Gastrocnemius medialis (tissue), 4 donors: Measurements from ENCODE around the gene NDUFB10. TPM values are rescaled to one million over a fixed set of nuclear protein-coding genes. Genes with fewer than 3 reads are reported as not detected.

Experiments
- ATAC-seq, 2 donors: fragments of 150-250 bp; one replicate each; pipeline ENCODE4 v1.9.1; 2016
- DNase-seq, 2 donors: peaks; one replicate each; pipeline ENCODE4 v3.0.0-alpha.2; 2019
- H3K27ac ChIP-seq, 4 donors: fragments of 200-600 bp; sonication (generic); 1 replicate in 1 of 4; 2 replicates in 3 of 4; pipeline ENCODE4 v1.5.1; 2016 to 2018; ENCODE audit warnings: mild to moderate bottlenecking in 2 of 4, moderate library complexity in 1 of 4
- H3K27me3 ChIP-seq, 3 donors: fragments of 200-600 bp; sonication (generic) in 2 of 3; 1 replicate in 1 of 3; 2 replicates in 2 of 3; pipeline versions ENCODE4 v1.5.1 to v1.6.0; 2016 to 2019; ENCODE audit warnings: mild to moderate bottlenecking in 1 of 3, moderate library complexity in 1 of 3
- H3K36me3 ChIP-seq, 2 donors: fragments of 200-600 bp; sonication (generic) in 1 of 2; one replicate each; pipeline ENCODE4 v1.5.1; 2017 to 2018
- H3K4me1 ChIP-seq, 2 donors: fragments of 200-600 bp; sonication (generic) in 1 of 2; one replicate each; pipeline ENCODE4 v1.5.1; 2016 to 2017; ENCODE audit warnings: mild to moderate bottlenecking in 2 of 2
- H3K4me3 ChIP-seq, 4 donors: fragments of 200-600 bp; sonication (generic) in 3 of 4; 1 replicate in 1 of 4; 2 replicates in 3 of 4; pipeline ENCODE4 v1.5.1; 2016 to 2019; ENCODE audit warnings: mild to moderate bottlenecking in 2 of 4
- H3K9me3 ChIP-seq, 3 donors: fragments of 200-600 bp; sonication (generic) in 2 of 3; 1 replicate in 1 of 3; 2 replicates in 2 of 3; pipeline ENCODE4 v1.5.1; 2016 to 2019
- CTCF ChIP-seq, 5 experiments: fragments of 450-650 bp in 3 of 5; fragments of 200-600 bp in 2 of 5; sonication (generic) in 2 of 5; IDR thresholded peaks in 4 of 5; conservative IDR thresholded peaks in 1 of 5; 1 replicate in 4 of 5; 2 replicates in 1 of 5; pipeline ENCODE4 v1.5.1; 2016 to 2019; ENCODE audit warnings: antibody characterized with exemption in 5 of 5, mild to moderate bottlenecking in 3 of 5, moderate library complexity in 3 of 5
- POLR2A ChIP-seq, 2 donors: fragments of 450-650 bp; IDR thresholded peaks; one replicate each; pipeline ENCODE4 v1.6.1; 2017; ENCODE audit warnings: antibody characterized with exemption in 2 of 2, mild to moderate bottlenecking in 2 of 2, moderate library complexity in 2 of 2
- in situ Hi-C, 4 donors: fragments of 200-750 bp; cut with MboI; loops; one replicate each; pipeline versions ENCODE4 v1.15.0 to v1.8.0; 2017; ENCODE audit warnings: low sequenced_read_pairs in 4 of 4
- intact Hi-C: fragments of 100-400 bp; cut with DNase I; formaldehyde crosslinking; loops from one replicate; pipeline ENCODE4 v1.15.1; 2023; ENCODE audit warnings: low total_unique reads
- total RNA-seq, 4 donors: library from RNA; depleted of rRNA; stranded (reverse); fragments of >200 nt; gene quantifications; one replicate each; pipeline versions ENCODE4 v1.1.0 to v1.2.3, GENCODE V29; 2016

Gene NDUFB10
- 1,000 to 10,000 TPM in 1 of 4 donors, 100 to 1,000 TPM in 3; 530 to 1,014 (median 743) TPM for total RNA-seq

- DNase-seq (peak; percentile 83 to 91), ATAC-seq (peak; percentile 83 to 89)
- Histone ChIP-seq H3K27ac (peak within 1 kb of the TSS; percentile 84 to 100 (median 90)), H3K27me3 (no peaks in the 10 kb centered on the region), H3K36me3 (peaks cover 0 to 25% of the 10 kb centered on the region in 2 donors), H3K9me3 (no peaks in the 10 kb centered on the region), H3K4me3 (peak within 1 kb of the TSS; percentile 65 to 99 (median 83)), H3K4me1 (peaks cover 24 to 33% of the 10 kb centered on the region in 2 donors)
- in situ Hi-C loops = no loop called here
- intact Hi-C loops = no loop called here
- TF ChIP-seq CTCF (IDR thresholded peaks at IDR 0.05 in 4 of 5, conservative IDR thresholded peaks at IDR 0.05 in 1 of 5) (peak; percentile 50 to 79 (median 59)), POLR2A (IDR thresholded peaks at IDR 0.05) (peak; percentile 93 to 94)
Observed at GRCh38 chr16:1959269-1960039, at the start of gene NDUFB10. NDUFB10 (plus strand) TSS chr16:1959538; CDS start chr16:1959625, 87 bp downstream.

GRCh38 chr16:1909561-1910231, 49.6 kb upstream of the NDUFB10 start:
- no peak overlapping the region for H3K4me3 ChIP-seq
- H3K36me3 ChIP-seq = no peaks in the 10 kb centered on the region
- no peaks in the 10 kb centered on the region for H3K4me1 ChIP-seq
- TF ChIP-seq CTCF (IDR thresholded peaks at IDR 0.05 in 4 of 5, conservative IDR thresholded peaks at IDR 0.05 in 1 of 5) (no peak), POLR2A (IDR thresholded peaks at IDR 0.05) (no peak)
- DNase-seq (no peak), ATAC-seq (no peak)
- in situ Hi-C loops (no loop called here), intact Hi-C loops (no loop called here)
- peaks cover 19 to 49% (median 24%) of the 10 kb centered on the region in 3 donors for H3K27me3 ChIP-seq
- H3K9me3 ChIP-seq = no peaks in the 10 kb centered on the region
- H3K27ac ChIP-seq = no peak overlapping the region

GRCh38 chr16:1911467-1912214, 47.7 kb upstream of the NDUFB10 start:
- Histone ChIP-seq H3K9me3 (no peaks in the 10 kb centered on the region), H3K27me3 (peaks cover 21 to 53% (median 37%) of the 10 kb centered on the region in 3 donors), H3K36me3 (no peaks in the 10 kb centered on the region), H3K4me3 (no peak overlapping the region), H3K4me1 (no peaks in the 10 kb centered on the region), H3K27ac (no peak overlapping the region)
- intact Hi-C loops = no loop called here
- ATAC-seq (no peak), DNase-seq (no peak)
- TF ChIP-seq POLR2A (IDR thresholded peaks at IDR 0.05) (no peak), CTCF (IDR thresholded peaks at IDR 0.05 in 4 of 5, conservative IDR thresholded peaks at IDR 0.05 in 1 of 5) (no peak)
- in situ Hi-C loops = no loop called here

GRCh38 chr16:1912215-1912543, 47.2 kb upstream of the NDUFB10 start:
- Histone ChIP-seq H3K9me3 (no peaks in the 10 kb centered on the region), H3K4me1 (no peaks in the 10 kb centered on the region), H3K27me3 (peaks cover 23 to 53% (median 42%) of the 10 kb centered on the region in 3 donors), H3K4me3 (no peak overlapping the region), H3K36me3 (no peaks in the 10 kb centered on the region), H3K27ac (no peak overlapping the region)
- in situ Hi-C loops (no loop called here), intact Hi-C loops (no loop called here)
- no peak for TF ChIP-seq POLR2A (IDR thresholded peaks at IDR 0.05)
- no peak for TF ChIP-seq CTCF (IDR thresholded peaks at IDR 0.05 in 4 of 5, conservative IDR thresholded peaks at IDR 0.05 in 1 of 5)
- DNase-seq (no peak), ATAC-seq (no peak)
